ENCODE results near the gene C16orf87.

Gene C16orf87

GRCh38 chr16:46811682-46812081 is 19.3 kb downstream of the C16orf87 start:
- Histone ChIP-seq H3K9me2 (replicated peaks; ENCODE audit: control insufficient read depth, low read length) (no peaks in the 10 kb centered on the region), H3K79me2 (ENCODE audit: control insufficient read depth, low read length) (peaks cover 100% of the 10 kb centered on the region)

GRCh38 chr16:46808997-46809396 is 22.0 kb downstream of the C16orf87 start:
- peaks cover 83% of the 10 kb centered on the region for H3K4me1 ChIP-seq (ENCODE audit: control insufficient read depth, low read length)
- peak overlapping the region; percentile 87 for H3K27ac ChIP-seq (ENCODE audit: low read depth, low read length)
- H3F3A ChIP-seq (ENCODE audit: control insufficient read depth, insufficient read depth) = peaks cover 36% of the 10 kb centered on the region
- no peaks in the 10 kb centered on the region for H3K9me3 ChIP-seq (ENCODE audit: control insufficient read depth, insufficient read depth, low read length)
- H3K27me3 ChIP-seq (ENCODE audit: control insufficient read depth, low read length) = no peaks in the 10 kb centered on the region
- peaks cover 6% of the 10 kb centered on the region; the same call in 1 of the 2 replicates for H4K20me1 ChIP-seq (ENCODE audit: control insufficient read depth, insufficient read depth, low read depth, low read length)
- H3K79me2 ChIP-seq (ENCODE audit: control insufficient read depth, low read length) = peaks cover 98% of the 10 kb centered on the region
- H3K4me2 ChIP-seq (ENCODE audit: low read length) = peak overlapping the region; percentile 88
- peak overlapping the region; percentile 67 for H3K4me3 ChIP-seq (ENCODE audit: low read length)
- no peak for TF ChIP-seq EZH2phosphoT487 (IDR thresholded peaks at IDR 0.05; ENCODE audit: borderline replicate concordance, low read length)
- H3K9me2 ChIP-seq (replicated peaks; ENCODE audit: control insufficient read depth, low read length) = no peaks in the 10 kb centered on the region
- peaks cover 59% of the 10 kb centered on the region for H3K36me3 ChIP-seq (ENCODE audit: control insufficient read depth, low read length)

More at GRCh38 chr16:46811682-46812081, 19.3 kb downstream of the C16orf87 start:
- H3K27me3 ChIP-seq (ENCODE audit: control insufficient read depth, low read length) = no peaks in the 10 kb centered on the region
- no peak overlapping the region for H3K4me3 ChIP-seq (ENCODE audit: low read length)
- peaks cover 58% of the 10 kb centered on the region for H3K36me3 ChIP-seq (ENCODE audit: control insufficient read depth, low read length)
- peaks cover 87% of the 10 kb centered on the region for H3K4me1 ChIP-seq (ENCODE audit: control insufficient read depth, low read length)
- peaks cover 6% of the 10 kb centered on the region; the same call in 1 of the 2 replicates for H4K20me1 ChIP-seq (ENCODE audit: control insufficient read depth, insufficient read depth, low read depth, low read length)
- peak overlapping the region; percentile 88; the same call in 1 of the 2 replicates for H3K4me2 ChIP-seq (ENCODE audit: low read length)
- H3K27ac ChIP-seq (ENCODE audit: low read depth, low read length) = peak overlapping the region; percentile 87; the same call in 1 of the 2 replicates
- H3K9me3 ChIP-seq (ENCODE audit: control insufficient read depth, insufficient read depth, low read length) = peaks cover 9% of the 10 kb centered on the region
- peaks cover 32% of the 10 kb centered on the region for H3F3A ChIP-seq (ENCODE audit: control insufficient read depth, insufficient read depth)
- no peak for TF ChIP-seq EZH2phosphoT487 (IDR thresholded peaks at IDR 0.05; ENCODE audit: borderline replicate concordance, low read length)
- TF ChIP-seq CTCF (IDR thresholded peaks at IDR 0.05; ENCODE audit: low read depth, low read length, poor library complexity, severe bottlenecking) = no peak

GRCh38 chr16:46807336-46807735 is 23.6 kb downstream of the C16orf87 start:
- no peaks in the 10 kb centered on the region for H3K27me3 ChIP-seq (ENCODE audit: control insufficient read depth, low read length)
- H3K9me2 ChIP-seq (replicated peaks; ENCODE audit: control insufficient read depth, low read length) = no peaks in the 10 kb centered on the region
- no peak overlapping the region for H3K27ac ChIP-seq (ENCODE audit: low read depth, low read length)
- no peak overlapping the region for H3K4me2 ChIP-seq (ENCODE audit: low read length)
- peaks cover 3% of the 10 kb centered on the region; the same call in 1 of the 2 replicates for H4K20me1 ChIP-seq (ENCODE audit: control insufficient read depth, insufficient read depth, low read depth, low read length)
- peaks cover 69% of the 10 kb centered on the region for H3K36me3 ChIP-seq (ENCODE audit: control insufficient read depth, low read length)
- peaks cover 28% of the 10 kb centered on the region for H3F3A ChIP-seq (ENCODE audit: control insufficient read depth, insufficient read depth)
- TF ChIP-seq CTCF (IDR thresholded peaks at IDR 0.05; ENCODE audit: low read depth, low read length, poor library complexity, severe bottlenecking) (no peak), EZH2phosphoT487 (IDR thresholded peaks at IDR 0.05; ENCODE audit: borderline replicate concordance, low read length) (no peak)
- H3K9me3 ChIP-seq (ENCODE audit: control insufficient read depth, insufficient read depth, low read length) = no peaks in the 10 kb centered on the region
- H3K4me1 ChIP-seq (ENCODE audit: control insufficient read depth, low read length) = peaks cover 80% of the 10 kb centered on the region
- H3K79me2 ChIP-seq (ENCODE audit: control insufficient read depth, low read length) = peaks cover 95% of the 10 kb centered on the region
- no peak overlapping the region for H3K4me3 ChIP-seq (ENCODE audit: low read length)

GRCh38 chr16:46803373-46803772 is 27.6 kb downstream of the C16orf87 start:
- peaks cover 81% of the 10 kb centered on the region for H3K36me3 ChIP-seq (ENCODE audit: control insufficient read depth, low read length)
- no peak overlapping the region for H3K27ac ChIP-seq (ENCODE audit: low read depth, low read length)
- no peak overlapping the region for H3K4me3 ChIP-seq (ENCODE audit: low read length)
- no peaks in the 10 kb centered on the region for H3K9me2 ChIP-seq (replicated peaks; ENCODE audit: control insufficient read depth, low read length)
- H3K4me2 ChIP-seq (ENCODE audit: low read length) = no peak overlapping the region
- H3K27me3 ChIP-seq (ENCODE audit: control insufficient read depth, low read length) = no peaks in the 10 kb centered on the region
- peaks cover 15% of the 10 kb centered on the region for H3F3A ChIP-seq (ENCODE audit: control insufficient read depth, insufficient read depth)
- no peaks in the 10 kb centered on the region for H3K9me3 ChIP-seq (ENCODE audit: control insufficient read depth, insufficient read depth, low read length)
- no peak for TF ChIP-seq CTCF (IDR thresholded peaks at IDR 0.05; ENCODE audit: low read depth, low read length, poor library complexity, severe bottlenecking)
- no peak for TF ChIP-seq EZH2phosphoT487 (IDR thresholded peaks at IDR 0.05; ENCODE audit: borderline replicate concordance, low read length)
- peaks cover 66% of the 10 kb centered on the region for H3K79me2 ChIP-seq (ENCODE audit: control insufficient read depth, low read length)
- peaks cover 3% of the 10 kb centered on the region; the same call in 1 of the 2 replicates for H4K20me1 ChIP-seq (ENCODE audit: control insufficient read depth, insufficient read depth, low read depth, low read length)
- H3K4me1 ChIP-seq (ENCODE audit: control insufficient read depth, low read length) = peaks cover 43% of the 10 kb centered on the region

Measured in DOHH2 (cell line).